Frontal cortex (tissue), 4 donors: Measurements from ENCODE around the gene KRT80. TPM values are rescaled to one million over a fixed set of nuclear protein-coding genes. Genes with fewer than 3 reads are reported as not detected.

ENCODE experiments used
- DNase-seq, 2 donors: peaks; one replicate each; pipeline ENCODE4 v3.0.0; 2012; ENCODE audit warnings: low spot score in 2 of 2
- FAIRE-seq: peaks from 2 replicates; lab custom pipeline; 2012; peaks lifted over from hg19 to GRCh38; lab: Jason Lieb, UNC
- total RNA-seq: library from RNA; depleted of rRNA; stranded (reverse); fragments of >200 nt; gene quantifications from one replicate; pipeline ENCODE4 v1.2.3, GENCODE V29; 2014
- donor health status: control.
- donor health status: control.
- donor health status: control.

KRT80 gene
- total RNA-seq, 1 donor from 2014 or later = not detected

DNA sequence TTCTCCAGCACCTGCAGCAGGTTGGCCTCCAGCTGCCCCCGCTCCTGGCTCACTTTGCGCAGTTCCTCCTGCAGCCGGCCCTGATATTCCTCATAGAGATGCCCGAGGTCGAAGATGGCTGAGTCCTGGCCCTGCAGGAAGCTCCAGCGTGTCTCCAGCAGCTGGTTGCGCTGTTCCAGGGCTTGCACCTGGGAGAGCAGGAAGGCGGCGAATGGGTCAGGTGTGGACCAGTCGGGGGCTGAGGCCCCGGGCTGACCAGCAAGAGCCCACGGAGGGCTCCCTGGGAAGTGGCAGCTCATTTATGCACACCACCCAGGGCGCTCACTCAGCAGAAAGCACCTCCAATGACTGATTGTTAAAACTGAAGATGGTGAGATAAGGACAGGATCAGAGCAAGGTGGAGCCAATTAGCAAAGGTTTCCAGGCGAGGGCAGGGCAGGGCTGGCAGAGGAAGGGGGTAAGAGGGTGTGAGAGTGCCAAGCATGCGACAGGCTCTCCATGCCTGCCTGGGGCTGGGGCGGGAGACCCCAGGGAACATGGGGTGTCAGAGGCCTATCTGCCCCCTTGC is 6.3 kb downstream of the KRT80 start:
- DNase-seq (no peak), FAIRE-seq (no peak)

GRCh38 chr12:52184813-52185212 is 7.0 kb downstream of the KRT80 start:
- DNase-seq (no peak), FAIRE-seq (no peak)

- no peak for FAIRE-seq
- DNase-seq = no peak
Observed at GRCh38 chr12:52183971-52184370, 7.8 kb downstream of the KRT80 start.

- DNase-seq (no peak), FAIRE-seq (no peak)
Observed at GRCh38 chr12:52183544-52183910, 8.3 kb downstream of the KRT80 start.

GRCh38 chr12:52182898-52183543 is 8.8 kb downstream of the KRT80 start:
- no peak for FAIRE-seq
- no peak for DNase-seq

DNA sequence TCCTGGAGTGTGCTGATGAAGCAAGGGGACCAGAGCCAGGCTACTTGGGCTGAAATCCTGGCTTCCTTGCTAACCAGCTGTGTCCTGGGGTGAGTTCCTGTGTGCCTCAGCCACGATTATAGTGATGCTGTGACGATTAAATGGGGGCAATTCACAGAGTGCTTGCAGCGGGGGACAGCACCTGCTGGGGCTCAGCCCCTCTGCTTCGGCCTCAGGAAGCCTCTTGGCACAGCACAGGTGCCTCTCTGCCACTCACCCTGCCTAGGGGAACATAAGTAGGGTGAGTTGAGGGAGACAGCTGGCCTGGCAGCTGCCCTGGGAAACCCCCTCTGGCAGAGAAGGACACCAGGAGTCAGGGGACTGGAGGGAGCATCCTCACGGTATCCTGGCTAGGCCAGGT is 9.4 kb downstream of the KRT80 start:
- no peak for DNase-seq
- no peak for FAIRE-seq

- no peak for FAIRE-seq
- no peak for DNase-seq
Observed at GRCh38 chr12:52181746-52182145, 10.1 kb downstream of the KRT80 start.

- FAIRE-seq (no peak), DNase-seq (no peak)
Observed at GRCh38 chr12:52180971-52181628, 10.7 kb downstream of the KRT80 start.

DNA sequence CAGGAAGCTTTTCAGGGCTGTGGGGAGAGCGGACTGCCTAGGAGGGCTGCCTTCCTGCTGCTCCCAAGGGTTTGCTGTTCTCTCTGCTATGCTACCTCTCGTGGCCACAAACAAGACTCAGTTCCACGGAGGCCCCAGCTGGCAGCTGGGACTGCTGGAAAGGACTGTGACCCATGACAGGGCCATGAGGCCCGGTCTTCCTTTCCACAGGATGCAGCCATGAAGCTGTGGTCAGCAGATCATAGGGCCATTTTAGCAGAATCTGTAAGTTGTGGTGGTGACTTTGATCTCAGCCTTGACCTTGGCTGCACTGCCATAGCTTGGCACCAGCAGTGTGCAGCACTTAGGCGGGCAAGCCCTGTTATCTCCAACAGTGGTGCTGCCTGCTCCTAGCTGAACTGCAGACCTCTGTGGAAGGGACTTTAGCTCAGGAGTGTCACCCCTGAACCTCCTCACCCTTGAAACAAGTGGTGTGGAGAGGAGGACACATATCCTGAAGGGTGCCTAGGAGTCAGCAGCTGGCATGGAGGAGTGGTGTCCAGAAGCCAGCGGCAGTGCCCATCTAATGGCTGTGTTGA is 12.3 kb downstream of the KRT80 start:
- no peak for DNase-seq
- no peak for FAIRE-seq

GRCh38 chr12:52178984-52179383 is 12.8 kb downstream of the KRT80 start:
- DNase-seq = no peak
- FAIRE-seq = no peak

- DNase-seq (no peak), FAIRE-seq (no peak)
Observed at GRCh38 chr12:52178443-52178842, 13.4 kb downstream of the KRT80 start.

DNA sequence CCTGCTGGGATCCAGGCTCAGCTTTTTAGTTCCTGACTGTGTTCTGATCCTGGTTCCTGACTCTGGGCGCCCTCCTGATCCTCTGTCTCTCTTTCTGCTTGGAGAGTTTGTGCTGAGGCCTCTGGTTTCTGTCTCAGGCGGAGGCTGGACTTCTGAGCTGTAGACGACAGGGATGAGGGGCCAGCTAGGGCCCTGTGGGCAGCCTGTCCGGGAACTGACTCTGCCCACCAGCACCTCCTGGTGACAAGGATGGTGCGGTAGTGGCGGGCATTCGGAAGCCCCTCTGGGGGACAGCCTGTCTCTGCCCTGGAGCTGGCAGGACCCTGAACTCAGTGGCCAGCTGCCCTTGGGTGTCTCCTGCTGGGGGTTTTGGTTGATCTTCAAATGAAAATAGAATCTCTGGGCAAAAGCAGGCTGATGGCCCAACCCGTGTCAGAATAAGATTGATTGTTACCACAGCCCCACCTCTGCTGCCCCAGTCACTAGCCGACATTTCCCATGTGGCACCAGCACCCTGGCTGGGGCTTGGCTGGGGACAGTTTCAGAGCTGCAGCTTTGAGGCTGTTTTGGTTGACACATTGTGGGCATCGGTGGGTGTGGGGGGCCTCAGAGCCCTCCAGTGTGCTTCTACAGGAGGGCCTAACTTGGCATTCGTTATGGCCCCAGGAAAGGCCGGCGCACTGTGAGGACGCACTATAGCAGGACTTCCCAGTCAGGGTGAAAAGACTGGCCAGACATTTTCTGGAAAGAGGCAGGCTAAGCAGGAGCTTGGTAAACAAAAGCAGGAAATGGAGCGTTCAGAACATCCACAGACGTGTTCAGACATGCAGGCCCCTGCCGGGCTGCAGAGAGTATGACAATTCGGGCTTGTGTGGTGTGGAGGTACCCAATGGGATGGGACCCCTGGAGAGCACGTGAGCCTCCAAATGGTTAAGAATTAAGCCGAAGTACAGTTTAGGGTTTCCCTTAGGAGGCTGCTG is 16.2 kb downstream of the KRT80 start:
- FAIRE-seq = no peak

DNA sequence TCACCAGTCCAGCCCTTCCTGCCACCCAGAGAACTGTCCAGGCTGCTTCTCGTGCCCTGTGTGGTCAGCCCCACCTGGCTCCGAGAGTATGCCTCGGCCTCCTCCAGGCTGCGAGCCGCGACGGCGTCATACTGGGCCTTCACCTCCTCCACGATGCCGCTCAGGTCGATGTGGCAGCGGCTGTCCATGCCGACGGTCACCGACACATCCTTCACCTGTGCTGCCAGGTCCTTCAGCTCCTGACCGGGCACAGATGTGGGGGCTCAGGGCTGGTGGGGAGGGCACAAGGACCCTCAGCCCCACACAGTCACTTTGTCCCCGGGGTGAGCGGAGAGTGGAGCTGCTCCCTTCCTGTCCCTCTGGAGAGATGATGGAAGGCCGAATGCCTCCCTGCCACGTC is 18.3 kb downstream of the KRT80 start:
- FAIRE-seq (no peak), DNase-seq (no peak)

More for the DNA sequence above, 16.2 kb downstream of the KRT80 start:
- no peak for DNase-seq

DNA sequence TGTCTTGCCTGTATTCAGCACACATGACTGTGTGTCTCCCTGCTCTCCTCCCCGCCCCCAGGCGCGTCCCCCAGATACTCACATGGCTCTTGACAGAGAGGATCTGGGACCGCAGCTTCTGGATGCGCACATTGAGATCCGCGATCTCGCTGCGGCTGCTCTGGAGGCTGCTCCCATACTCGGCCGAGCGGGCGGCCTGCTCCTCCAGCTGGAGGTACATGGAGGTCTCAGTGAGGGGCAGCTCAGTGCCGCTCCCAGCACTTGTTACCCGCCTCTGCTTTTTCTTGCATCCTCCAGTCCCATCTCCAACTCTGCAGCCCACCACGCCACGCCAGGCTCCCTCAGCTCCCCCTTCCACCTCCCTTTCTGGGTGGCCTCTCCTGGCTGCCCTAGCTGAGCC is 18.9 kb downstream of the KRT80 start:
- no peak for DNase-seq
- FAIRE-seq = no peak

- DNase-seq = no peak
- no peak for FAIRE-seq
Observed at GRCh38 chr12:52171950-52172512, 19.8 kb downstream of the KRT80 start.

GRCh38 chr12:52170827-52171226 is 21.0 kb downstream of the KRT80 start:
- DNase-seq (no peak), FAIRE-seq (no peak)

- DNase-seq (no peak), FAIRE-seq (no peak)
Observed at GRCh38 chr12:52169886-52170285, 21.9 kb downstream of the KRT80 start.

DNA sequence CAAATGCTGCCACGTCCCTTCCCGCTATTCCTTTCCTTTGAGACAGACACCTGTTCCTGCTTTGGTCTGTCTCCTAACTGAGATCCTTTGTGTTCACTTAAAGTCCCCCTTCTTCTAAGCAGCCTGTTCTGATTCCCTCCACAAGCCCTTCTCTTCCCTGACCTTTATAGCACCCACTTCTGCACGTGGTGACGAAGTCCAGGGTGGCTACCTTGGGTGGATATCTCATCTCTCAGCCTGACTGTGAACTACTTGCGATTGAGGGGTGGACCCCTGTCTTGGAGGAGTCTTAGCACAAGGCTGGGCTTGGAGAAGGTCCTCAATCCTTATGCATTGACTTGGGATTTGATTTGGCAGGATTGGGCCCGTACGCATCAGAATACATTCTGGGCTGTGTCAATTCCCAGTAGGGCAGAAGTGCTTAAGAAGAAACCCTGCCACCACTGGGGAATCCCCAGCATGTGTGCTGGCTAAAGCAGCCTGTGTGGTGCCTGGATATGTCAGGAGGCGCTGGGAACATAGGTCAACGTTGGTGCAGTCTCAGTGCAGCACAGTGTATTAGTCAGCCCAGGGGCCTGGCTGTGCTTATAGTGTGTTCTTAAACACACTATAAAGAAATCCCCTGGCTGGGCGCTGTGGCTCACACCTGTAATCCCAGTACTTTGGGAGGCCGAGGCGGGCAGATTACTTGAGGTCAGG is 23.6 kb downstream of the KRT80 start:
- DNase-seq (no peak), FAIRE-seq (no peak)

DNA sequence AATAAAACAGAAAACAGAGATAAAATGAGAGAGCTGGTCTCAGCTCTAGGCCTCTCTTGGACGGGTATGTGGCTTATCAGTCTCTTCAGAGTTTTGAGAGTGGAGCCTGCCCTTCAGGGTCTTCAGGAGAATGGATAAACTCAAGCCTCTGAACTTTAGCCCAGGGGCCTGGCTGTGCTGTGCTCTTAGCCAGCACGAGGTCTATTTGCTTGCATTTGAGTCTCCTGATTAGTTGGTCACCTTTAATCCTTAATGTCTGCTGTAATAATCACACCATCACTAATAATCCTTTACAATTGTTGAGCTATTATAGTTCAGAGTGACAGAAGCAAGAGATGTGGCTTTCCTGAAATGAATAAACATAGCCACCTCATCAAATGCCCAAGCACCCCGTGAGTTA is 24.3 kb downstream of the KRT80 start:
- no peak for DNase-seq
- no peak for FAIRE-seq
